ENCODE results near the gene LRRC73.

DNA sequence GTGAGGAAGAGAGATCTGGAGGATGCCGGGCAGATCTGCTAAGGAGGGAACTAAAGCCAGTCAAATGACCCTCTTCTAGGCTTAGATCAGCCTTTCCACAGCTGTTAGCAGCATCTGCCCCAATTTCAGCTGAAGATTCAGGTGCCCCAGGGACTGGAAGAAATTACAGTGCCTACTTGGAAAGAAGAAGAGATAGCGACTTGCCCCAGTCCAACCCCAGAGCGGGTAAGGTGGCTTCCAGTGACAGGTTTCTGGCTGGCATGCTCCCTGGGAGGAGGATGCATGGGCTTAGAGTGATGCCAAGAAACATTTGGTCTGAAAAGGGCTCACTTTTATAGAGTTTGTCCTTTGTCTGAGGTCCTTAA, 32.2 kb downstream of the LRRC73 start:
- TF ChIP-seq, protein P1, sequence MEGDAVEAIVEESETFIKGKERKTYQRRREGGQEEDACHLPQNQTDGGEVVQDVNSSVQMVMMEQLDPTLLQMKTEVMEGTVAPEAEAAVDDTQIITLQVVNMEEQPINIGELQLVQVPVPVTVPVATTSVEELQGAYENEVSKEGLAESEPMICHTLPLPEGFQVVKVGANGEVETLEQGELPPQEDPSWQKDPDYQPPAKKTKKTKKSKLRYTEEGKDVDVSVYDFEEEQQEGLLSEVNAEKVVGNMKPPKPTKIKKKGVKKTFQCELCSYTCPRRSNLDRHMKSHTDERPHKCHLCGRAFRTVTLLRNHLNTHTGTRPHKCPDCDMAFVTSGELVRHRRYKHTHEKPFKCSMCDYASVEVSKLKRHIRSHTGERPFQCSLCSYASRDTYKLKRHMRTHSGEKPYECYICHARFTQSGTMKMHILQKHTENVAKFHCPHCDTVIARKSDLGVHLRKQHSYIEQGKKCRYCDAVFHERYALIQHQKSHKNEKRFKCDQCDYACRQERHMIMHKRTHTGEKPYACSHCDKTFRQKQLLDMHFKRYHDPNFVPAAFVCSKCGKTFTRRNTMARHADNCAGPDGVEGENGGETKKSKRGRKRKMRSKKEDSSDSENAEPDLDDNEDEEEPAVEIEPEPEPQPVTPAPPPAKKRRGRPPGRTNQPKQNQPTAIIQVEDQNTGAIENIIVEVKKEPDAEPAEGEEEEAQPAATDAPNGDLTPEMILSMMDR (IDR thresholded peaks at IDR 0.05; ENCODE audit: borderline replicate concordance, extremely low read depth, low read length, poor library complexity, severe bottlenecking) = no peak
- TF ChIP-seq EZH2 (IDR thresholded peaks at IDR 0.05; ENCODE audit: borderline replicate concordance, low read depth, low read length, severe bottlenecking) = no peak
